ENCODE results near the gene C6orf47.

C6orf47 gene

GRCh38 chr6:31687860-31688693, 27.5 kb upstream of the C6orf47 start:
- Histone ChIP-seq H3K36me3 (ENCODE audit: control insufficient read depth in 2 of 2, insufficient read depth in 2 of 2, low read length in 2 of 2) (peaks cover 59 to 64% of the 10 kb centered on the region in 2 donors), H3K27me3 (ENCODE audit: control insufficient read depth in 1 of 2, insufficient read depth in 2 of 2, low read length in 2 of 2) (no peaks in the 10 kb centered on the region), H3K4me3 (ENCODE audit: low read length in 2 of 2) (no peak overlapping the region), H3K9me3 (ENCODE audit: control insufficient read depth in 2 of 2, low read length in 2 of 2) (no peaks in the 10 kb centered on the region), H3K4me1 (ENCODE audit: control insufficient read depth, insufficient read depth, low read length) (no peaks in the 10 kb centered on the region), H3K9ac (ENCODE audit: low read length in 2 of 2) (no peak overlapping the region), H3K27ac (ENCODE audit: low read length) (no peak overlapping the region)

- H3K9me3 ChIP-seq (ENCODE audit: control insufficient read depth in 2 of 2, low read length in 2 of 2) = no peaks in the 10 kb centered on the region
- H3K4me3 ChIP-seq (ENCODE audit: low read length in 2 of 2) = no peak overlapping the region
- H3K27ac ChIP-seq (ENCODE audit: low read length) = no peak overlapping the region
- H3K4me1 ChIP-seq (ENCODE audit: control insufficient read depth, insufficient read depth, low read length) = no peaks in the 10 kb centered on the region
- no peaks in the 10 kb centered on the region for H3K27me3 ChIP-seq (ENCODE audit: control insufficient read depth in 1 of 2, insufficient read depth in 2 of 2, low read length in 2 of 2)
- no peak overlapping the region for H3K9ac ChIP-seq (ENCODE audit: low read length in 2 of 2)
- peaks cover 55 to 57% of the 10 kb centered on the region in 2 donors for H3K36me3 ChIP-seq (ENCODE audit: control insufficient read depth in 2 of 2, insufficient read depth in 2 of 2, low read length in 2 of 2)
These were observed 26.7 kb upstream of the C6orf47 start for GRCh38 chr6:31687321-31687720.

GRCh38 chr6:31686483-31686882, 25.9 kb upstream of the C6orf47 start:
- H3K36me3 ChIP-seq (ENCODE audit: control insufficient read depth in 2 of 2, insufficient read depth in 2 of 2, low read length in 2 of 2) = peaks cover 51% of the 10 kb centered on the region in 2 donors
- H3K9ac ChIP-seq (ENCODE audit: low read length in 2 of 2) = no peak overlapping the region
- H3K9me3 ChIP-seq (ENCODE audit: control insufficient read depth in 2 of 2, low read length in 2 of 2) = no peaks in the 10 kb centered on the region
- H3K4me1 ChIP-seq (ENCODE audit: control insufficient read depth, insufficient read depth, low read length) = peaks cover 2% of the 10 kb centered on the region
- no peak overlapping the region for H3K4me3 ChIP-seq (ENCODE audit: low read length in 2 of 2)
- H3K27ac ChIP-seq (ENCODE audit: low read length) = no peak overlapping the region
- no peaks in the 10 kb centered on the region for H3K27me3 ChIP-seq (ENCODE audit: control insufficient read depth in 1 of 2, insufficient read depth in 2 of 2, low read length in 2 of 2)

- H3K9me3 ChIP-seq (ENCODE audit: control insufficient read depth in 2 of 2, low read length in 2 of 2) = no peaks in the 10 kb centered on the region
- no peak overlapping the region for H3K27ac ChIP-seq (ENCODE audit: low read length)
- peaks cover 17% of the 10 kb centered on the region for H3K4me1 ChIP-seq (ENCODE audit: control insufficient read depth, insufficient read depth, low read length)
- no peaks in the 10 kb centered on the region for H3K27me3 ChIP-seq (ENCODE audit: control insufficient read depth in 1 of 2, insufficient read depth in 2 of 2, low read length in 2 of 2)
- peak overlapping the region in 1 of 2 donors; percentile 54 for H3K4me3 ChIP-seq (ENCODE audit: low read length in 2 of 2)
- H3K36me3 ChIP-seq (ENCODE audit: control insufficient read depth in 2 of 2, insufficient read depth in 2 of 2, low read length in 2 of 2) = peaks cover 24 to 25% of the 10 kb centered on the region in 2 donors
- H3K9ac ChIP-seq (ENCODE audit: low read length in 2 of 2) = no peak overlapping the region
These were observed 23.0 kb upstream of the C6orf47 start for GRCh38 chr6:31683591-31683990.

GRCh38 chr6:31681135-31681671, 20.6 kb upstream of the C6orf47 start:
- H3K27me3 ChIP-seq (ENCODE audit: control insufficient read depth in 1 of 2, insufficient read depth in 2 of 2, low read length in 2 of 2) = no peaks in the 10 kb centered on the region
- no peaks in the 10 kb centered on the region for H3K9me3 ChIP-seq (ENCODE audit: control insufficient read depth in 2 of 2, low read length in 2 of 2)
- H3K9ac ChIP-seq (ENCODE audit: low read length in 2 of 2) = peak overlapping the region; percentile 66 to 79
- peak overlapping the region; percentile 55 for H3K27ac ChIP-seq (ENCODE audit: low read length)
- H3K4me3 ChIP-seq (ENCODE audit: low read length in 2 of 2) = peak overlapping the region; percentile 64 to 81
- H3K36me3 ChIP-seq (ENCODE audit: control insufficient read depth in 2 of 2, insufficient read depth in 2 of 2, low read length in 2 of 2) = peaks cover 2 to 6% of the 10 kb centered on the region in 2 donors
- H3K4me1 ChIP-seq (ENCODE audit: control insufficient read depth, insufficient read depth, low read length) = peaks cover 17% of the 10 kb centered on the region

GRCh38 chr6:31680226-31681134, 19.9 kb upstream of the C6orf47 start, which contains the start of gene LY6G5C:
LY6G5C (minus strand) TSS chr6:31681067; CDS start chr6:31680373, 694 bp downstream.
- H3K9ac ChIP-seq (ENCODE audit: low read length in 2 of 2) = peak within 1 kb of the TSS; percentile 66 to 79
- peaks cover 17% of the 10 kb centered on the region for H3K4me1 ChIP-seq (ENCODE audit: control insufficient read depth, insufficient read depth, low read length)
- no peaks in the 10 kb centered on the region for H3K27me3 ChIP-seq (ENCODE audit: control insufficient read depth in 1 of 2, insufficient read depth in 2 of 2, low read length in 2 of 2)
- peak within 1 kb of the TSS; percentile 55 for H3K27ac ChIP-seq (ENCODE audit: low read length)
- H3K36me3 ChIP-seq (ENCODE audit: control insufficient read depth in 2 of 2, insufficient read depth in 2 of 2, low read length in 2 of 2) = peaks cover 0 to 4% of the 10 kb centered on the region in 2 donors
- peak within 1 kb of the TSS; percentile 64 to 81 for H3K4me3 ChIP-seq (ENCODE audit: low read length in 2 of 2)
- no peaks in the 10 kb centered on the region for H3K9me3 ChIP-seq (ENCODE audit: control insufficient read depth in 2 of 2, low read length in 2 of 2)

- Histone ChIP-seq H3K27ac (ENCODE audit: low read length) (no peak overlapping the region), H3K36me3 (ENCODE audit: control insufficient read depth in 2 of 2, insufficient read depth in 2 of 2, low read length in 2 of 2) (peaks cover 2 to 3% of the 10 kb centered on the region in 2 donors), H3K9ac (ENCODE audit: low read length in 2 of 2) (no peak overlapping the region), H3K4me3 (ENCODE audit: low read length in 2 of 2) (no peak overlapping the region), H3K4me1 (ENCODE audit: control insufficient read depth, insufficient read depth, low read length) (peaks cover 17% of the 10 kb centered on the region), H3K9me3 (ENCODE audit: control insufficient read depth in 2 of 2, low read length in 2 of 2) (no peaks in the 10 kb centered on the region), H3K27me3 (ENCODE audit: control insufficient read depth in 1 of 2, insufficient read depth in 2 of 2, low read length in 2 of 2) (no peaks in the 10 kb centered on the region)
These were observed 17.4 kb upstream of the C6orf47 start for GRCh38 chr6:31677955-31678354.

- no peaks in the 10 kb centered on the region for H3K9me3 ChIP-seq (ENCODE audit: control insufficient read depth in 2 of 2, low read length in 2 of 2)
- H3K27ac ChIP-seq (ENCODE audit: low read length) = no peak overlapping the region
These were observed 16.3 kb upstream of the C6orf47 start for GRCh38 chr6:31676904-31677303.

GRCh38 chr6:31676322-31676903, 15.8 kb upstream of the C6orf47 start:
- Histone ChIP-seq H3K36me3 (ENCODE audit: control insufficient read depth in 2 of 2, insufficient read depth in 2 of 2, low read length in 2 of 2) (peaks cover 12 to 13% of the 10 kb centered on the region in 2 donors), H3K9ac (ENCODE audit: low read length in 2 of 2) (peak overlapping the region; percentile 21 to 25), H3K27ac (ENCODE audit: low read length) (no peak overlapping the region), H3K9me3 (ENCODE audit: control insufficient read depth in 2 of 2, low read length in 2 of 2) (no peaks in the 10 kb centered on the region), H3K4me1 (ENCODE audit: control insufficient read depth, insufficient read depth, low read length) (peaks cover 14% of the 10 kb centered on the region), H3K27me3 (ENCODE audit: control insufficient read depth in 1 of 2, insufficient read depth in 2 of 2, low read length in 2 of 2) (no peaks in the 10 kb centered on the region), H3K4me3 (ENCODE audit: low read length in 2 of 2) (no peak overlapping the region)

More at GRCh38 chr6:31676904-31677303, 16.3 kb upstream of the C6orf47 start:
- no peaks in the 10 kb centered on the region for H3K27me3 ChIP-seq (ENCODE audit: control insufficient read depth in 1 of 2, insufficient read depth in 2 of 2, low read length in 2 of 2)
- peaks cover 7 to 9% of the 10 kb centered on the region in 2 donors for H3K36me3 ChIP-seq (ENCODE audit: control insufficient read depth in 2 of 2, insufficient read depth in 2 of 2, low read length in 2 of 2)
- peak overlapping the region; percentile 21 to 25 for H3K9ac ChIP-seq (ENCODE audit: low read length in 2 of 2)
- peaks cover 17% of the 10 kb centered on the region for H3K4me1 ChIP-seq (ENCODE audit: control insufficient read depth, insufficient read depth, low read length)
- H3K4me3 ChIP-seq (ENCODE audit: low read length in 2 of 2) = no peak overlapping the region

- H3K9ac ChIP-seq (ENCODE audit: low read length in 2 of 2) = no peak within 1 kb of the TSS
- H3K27ac ChIP-seq (ENCODE audit: low read length) = no peak within 1 kb of the TSS
- no peak within 1 kb of the TSS for H3K4me3 ChIP-seq (ENCODE audit: low read length in 2 of 2)
- no peaks in the 10 kb centered on the region for H3K27me3 ChIP-seq (ENCODE audit: control insufficient read depth in 1 of 2, insufficient read depth in 2 of 2, low read length in 2 of 2)
- H3K36me3 ChIP-seq (ENCODE audit: control insufficient read depth in 2 of 2, insufficient read depth in 2 of 2, low read length in 2 of 2) = peaks cover 47 to 53% of the 10 kb centered on the region in 2 donors
- peaks cover 18% of the 10 kb centered on the region for H3K4me1 ChIP-seq (ENCODE audit: control insufficient read depth, insufficient read depth, low read length)
- no peaks in the 10 kb centered on the region for H3K9me3 ChIP-seq (ENCODE audit: control insufficient read depth in 2 of 2, low read length in 2 of 2)
These were observed 9.1 kb upstream of the C6orf47 start, which contains the start of gene LY6G5B for GRCh38 chr6:31669676-31670075. LY6G5B (plus strand) TSS chr6:31669976; CDS start chr6:31670951, 975 bp downstream.
